Ramos (cell line): Measurements from ENCODE around the gene BLVRB.
"Not testable (repeated sequence)": the region's sequence is repeated elsewhere in the genome, so short reads cannot be mapped to it uniquely, and the experiment has no call there.

ENCODE experiments used
- in situ Hi-C: fragments of 300-500 bp; cut with MboI; formaldehyde crosslinking; loops from one replicate; pipeline ENCODE4 v1.14.3; 2022; ENCODE audit warnings: low sequenced_read_pairs; ENCODE audit not compliant: unreplicated experiment

BLVRB gene

DNA sequence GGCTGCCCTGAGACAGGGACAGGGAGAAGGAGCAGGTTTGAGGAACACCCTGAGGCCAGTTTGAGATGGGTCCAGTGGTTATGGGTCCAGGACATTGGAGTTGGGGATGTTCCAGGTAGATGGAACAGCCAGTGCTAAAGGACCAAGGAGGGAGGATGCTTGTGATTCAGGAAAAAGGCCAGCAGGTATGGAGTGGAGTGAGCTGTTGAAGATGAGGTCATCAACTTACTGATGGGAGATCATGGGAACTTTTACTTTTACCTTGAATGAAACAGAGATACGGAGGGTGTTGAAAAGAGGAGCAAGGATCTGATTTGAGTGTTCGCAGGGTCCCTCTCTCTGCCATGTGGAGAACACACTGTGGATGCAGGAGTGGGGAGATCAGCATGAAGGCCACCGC, 26.7 kb upstream of the BLVRB start:
- in situ Hi-C loops = no loop called here

DNA sequence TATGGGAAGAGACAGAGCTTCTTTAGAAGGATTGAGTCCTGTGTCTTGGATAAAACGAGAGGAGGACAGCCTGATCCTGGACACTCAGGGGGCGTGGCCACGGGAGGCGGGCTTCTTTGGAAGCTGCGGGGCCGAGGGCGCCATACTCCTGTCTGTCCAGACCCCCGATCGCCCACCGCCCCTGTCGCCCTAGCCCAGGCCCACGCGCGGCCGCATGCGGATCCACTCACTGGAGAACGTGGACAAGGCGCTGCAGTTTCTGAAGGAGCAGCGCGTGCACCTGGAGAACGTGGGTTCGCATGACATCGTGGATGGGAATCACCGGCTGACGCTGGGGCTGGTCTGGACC, 24.3 kb upstream of the BLVRB start:
- in situ Hi-C loops = no loop called here

DNA sequence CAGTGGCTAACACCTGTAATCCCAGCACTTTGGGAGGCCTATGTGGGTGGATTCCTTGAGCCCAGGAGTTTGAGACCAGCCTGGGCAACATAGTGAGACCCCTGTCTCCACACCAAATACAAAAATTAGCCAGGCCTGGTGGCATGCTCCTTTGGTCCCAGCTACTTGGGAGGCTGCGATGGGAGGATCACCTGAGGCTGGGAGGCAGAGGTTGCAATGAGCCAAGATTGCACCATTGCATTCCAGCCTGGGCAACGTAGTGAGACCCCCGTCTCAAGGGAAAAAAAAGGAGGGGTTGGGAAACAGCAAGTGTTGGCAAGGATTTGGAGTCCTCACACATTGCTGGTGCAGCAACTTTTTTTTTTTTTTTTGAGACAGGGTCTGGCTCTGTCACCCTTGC, 20.5 kb upstream of the BLVRB start:
- in situ Hi-C loops = no loop called here

DNA sequence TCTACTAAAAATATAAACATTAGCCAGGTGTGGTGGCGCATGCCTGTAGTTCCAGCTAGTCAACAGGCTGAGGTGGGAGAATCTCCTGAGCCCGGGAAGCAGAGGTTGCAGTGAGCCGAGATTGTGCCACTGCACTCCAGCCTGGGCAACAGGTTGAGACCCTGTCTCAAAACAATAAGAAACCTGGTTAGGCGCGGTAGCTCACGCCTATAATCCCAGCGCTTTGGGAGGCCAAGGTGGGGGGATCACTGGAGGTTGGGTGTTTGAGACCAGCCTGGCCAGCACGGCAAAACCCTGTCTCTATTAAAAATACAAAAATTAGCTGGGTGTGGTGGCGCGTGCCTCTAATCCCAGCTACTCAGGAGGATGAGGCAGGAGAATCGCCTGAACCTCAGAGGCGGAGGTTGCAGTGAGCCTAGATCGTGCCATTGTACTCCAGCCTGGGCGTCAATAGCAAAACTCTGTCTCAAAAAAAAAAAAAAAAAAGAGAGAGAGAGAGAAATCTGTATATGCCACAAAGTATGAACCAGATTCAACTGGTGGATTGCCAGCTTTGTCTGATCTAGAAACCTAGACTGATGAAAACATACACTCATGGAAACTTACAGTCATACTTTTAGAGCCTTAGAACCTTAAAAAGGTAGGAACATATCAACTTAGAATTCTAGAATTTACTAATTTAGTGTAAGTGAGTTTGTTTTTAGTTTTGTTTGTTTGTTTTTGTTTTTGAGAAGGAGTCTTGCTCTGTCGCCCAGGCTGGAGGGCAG, 10.5 kb upstream of the BLVRB start:
- in situ Hi-C loops = not testable (repeated sequence)

DNA sequence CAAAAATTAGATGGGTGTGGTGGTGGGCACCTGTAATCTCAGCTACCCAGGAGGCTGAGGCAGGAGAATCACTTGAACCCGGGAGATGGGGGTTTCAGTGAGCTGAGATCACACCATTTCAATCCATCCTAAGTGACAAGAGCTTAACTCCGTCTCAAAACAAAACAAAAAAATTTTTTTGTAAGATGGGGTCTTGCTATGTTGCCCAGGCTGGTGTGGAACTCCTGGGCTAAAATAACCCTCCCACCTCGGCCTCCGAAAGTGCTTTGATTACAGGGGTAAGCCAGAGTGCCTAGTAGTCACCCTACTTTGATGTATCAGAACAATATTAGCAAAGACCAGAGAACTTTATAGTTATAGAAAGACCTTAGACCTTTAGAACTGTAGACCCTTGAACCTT, 9.2 kb upstream of the BLVRB start:
- in situ Hi-C loops = no loop called here

DNA sequence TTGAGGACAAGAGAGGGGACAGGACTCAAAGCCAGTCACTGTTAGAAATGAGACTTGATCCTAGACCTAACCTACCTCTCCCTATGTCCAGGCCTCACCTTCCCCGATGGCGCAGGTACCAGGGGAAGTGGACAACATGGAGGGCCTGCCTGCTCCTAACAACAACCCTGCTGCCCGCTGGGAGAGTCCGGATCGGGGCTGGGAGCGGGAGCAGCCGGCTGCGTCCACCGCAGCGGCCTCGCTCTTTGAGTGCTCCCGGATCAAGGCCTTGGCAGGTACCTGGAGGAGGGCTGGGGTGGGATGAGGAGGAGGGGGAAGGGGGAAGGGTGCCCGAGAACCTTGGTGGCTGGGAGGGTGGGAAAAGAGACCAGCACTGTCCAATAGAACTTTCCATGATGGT, 7.0 kb upstream of the BLVRB start:
- in situ Hi-C loops = no loop called here

DNA sequence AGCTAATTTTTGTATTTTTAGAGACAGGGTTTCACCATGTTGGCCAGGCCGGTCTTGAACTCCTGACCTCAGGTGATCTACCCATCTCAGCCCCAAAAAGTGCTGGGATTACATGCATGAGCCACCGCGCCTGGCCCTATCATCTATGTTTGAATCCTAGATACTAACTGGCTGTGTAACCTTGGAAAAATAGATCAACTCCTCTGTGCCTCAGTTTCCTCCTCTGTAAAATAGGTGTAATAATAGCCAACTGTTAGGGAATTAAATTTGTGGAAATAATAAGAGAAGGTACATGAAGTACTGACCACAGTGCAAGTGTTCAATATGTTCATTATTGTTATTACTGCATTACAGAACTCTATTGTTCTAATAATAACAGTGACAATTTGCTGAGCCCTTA, 5.6 kb upstream of the BLVRB start:
- in situ Hi-C loops = no loop called here

DNA sequence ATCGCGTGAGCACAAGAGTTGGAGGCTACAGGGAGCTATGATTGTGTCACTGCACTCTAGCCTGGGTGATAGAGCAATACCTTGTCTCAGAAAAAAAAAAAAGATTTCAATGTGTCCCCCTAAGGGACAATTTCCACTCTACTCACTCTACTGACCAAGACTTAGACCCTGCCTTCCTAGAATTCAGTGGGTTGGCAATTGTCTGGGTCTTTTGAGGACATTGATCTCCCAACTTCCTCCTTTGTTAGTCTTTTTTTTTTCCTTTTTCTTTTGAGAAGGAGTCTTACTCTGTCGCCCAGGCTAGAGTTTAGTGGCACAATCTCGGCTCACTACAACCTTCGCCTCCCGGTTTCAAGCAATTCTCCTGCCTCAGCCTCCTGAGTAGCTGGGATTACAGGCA, 3.5 kb upstream of the BLVRB start:
- in situ Hi-C loops = no loop called here

DNA sequence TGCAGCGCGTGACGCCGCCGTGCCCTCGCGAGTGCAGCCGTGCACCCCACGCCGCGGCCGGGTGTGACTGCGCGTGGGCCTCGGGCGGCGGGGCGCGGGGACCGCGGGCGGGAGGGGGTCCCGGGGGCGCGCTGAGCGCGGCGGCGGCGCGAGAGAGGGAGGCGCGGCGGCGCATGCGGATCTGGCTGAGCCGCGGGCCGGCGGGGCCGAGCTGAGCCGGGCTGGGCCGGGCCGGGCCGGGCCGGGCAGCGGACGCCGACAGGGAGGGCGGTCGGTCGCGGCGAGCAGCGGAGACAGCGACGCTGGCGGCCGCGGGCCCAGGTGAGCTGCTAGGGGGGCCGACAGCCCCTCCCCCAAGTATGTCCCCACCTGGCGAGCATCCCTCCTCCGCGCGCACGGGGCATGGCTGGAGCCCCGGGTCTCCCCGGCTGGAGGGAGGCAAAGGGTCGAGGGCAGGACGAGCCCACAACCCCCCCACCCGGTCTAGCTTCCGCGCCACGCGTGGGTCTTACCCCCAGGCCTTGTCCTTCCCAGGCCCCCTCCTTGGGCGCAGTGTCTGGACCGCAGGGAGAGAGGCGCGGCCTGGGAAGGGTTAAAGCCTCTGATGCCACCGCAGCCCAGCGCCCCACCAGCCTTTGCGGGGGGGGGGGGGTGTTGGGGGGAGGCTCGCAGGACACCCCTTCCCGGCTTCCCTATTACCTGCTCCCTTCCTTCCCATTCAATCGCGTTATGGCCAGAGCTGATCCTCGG, 1.6 kb upstream of the BLVRB start, which contains the start of gene SPTBN4:
Gene SPTBN4, plus strand, starts transcription at position 17 of the 750 bp plus-strand sequence. CDS start 5,621 bp downstream, outside the sequence.
- in situ Hi-C loops = no loop called here

DNA sequence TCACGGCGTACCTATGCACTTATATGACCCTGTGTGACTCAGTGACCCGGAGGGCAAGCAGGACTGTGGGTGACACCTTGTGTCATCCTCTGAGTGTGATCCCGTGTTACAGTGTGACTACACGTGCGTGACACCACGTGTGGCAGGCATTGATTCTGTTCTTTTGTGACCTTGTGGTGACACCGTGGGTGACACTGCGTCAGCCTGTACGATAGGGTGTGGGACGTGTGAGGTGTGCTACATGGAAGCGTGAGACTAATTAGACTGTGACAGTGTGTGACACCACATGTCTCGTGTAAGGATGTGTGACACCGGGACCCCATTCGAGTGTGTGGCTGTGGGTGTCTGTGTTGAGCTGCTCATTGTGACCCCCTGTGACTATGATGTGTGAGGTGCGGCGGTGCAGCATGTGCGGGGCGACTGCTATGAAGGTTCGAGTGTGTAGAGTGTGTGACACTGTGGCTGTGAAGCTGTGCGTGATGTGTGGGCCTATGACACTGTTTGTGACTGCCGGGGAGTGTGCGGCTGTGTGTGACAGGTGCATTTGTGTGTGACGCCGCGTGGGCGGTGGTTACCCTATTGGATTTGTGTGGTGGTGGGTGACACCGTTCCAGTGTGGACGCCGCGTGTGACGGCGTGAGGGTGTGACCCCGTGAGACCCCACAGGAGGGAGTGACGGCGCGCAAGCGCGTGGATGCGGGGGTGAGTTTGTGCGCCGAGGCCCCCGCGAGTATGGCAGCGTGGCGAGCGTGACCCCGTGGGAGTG, 857 bp upstream of the BLVRB start:
- in situ Hi-C loops = no loop called here

DNA sequence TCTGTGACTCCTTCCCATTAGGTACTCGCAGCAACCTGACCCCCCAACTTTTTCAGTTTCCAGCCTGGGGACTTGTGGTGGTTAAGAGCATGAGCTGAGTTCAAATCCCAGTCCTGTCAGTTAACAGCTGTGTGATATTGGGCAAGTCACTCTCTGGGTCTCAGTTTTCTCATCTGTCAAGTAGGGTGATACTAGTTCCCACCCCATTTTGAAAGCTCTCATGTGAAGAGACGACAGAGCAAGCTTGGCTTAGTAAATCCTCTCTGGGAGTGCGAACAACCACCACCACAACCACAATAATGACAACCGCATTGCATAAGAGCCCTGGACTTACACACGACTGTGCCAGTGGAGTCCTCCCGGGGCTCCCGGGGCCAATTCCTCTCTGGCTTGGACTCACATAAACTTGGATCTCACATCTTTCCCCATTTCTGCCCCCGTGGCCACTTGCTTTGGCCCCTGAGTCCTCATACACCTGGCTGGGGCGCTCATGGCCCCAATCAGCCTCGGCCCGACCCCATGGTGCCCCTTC, 454 bp downstream of the BLVRB start:
- in situ Hi-C loops = no loop called here

DNA sequence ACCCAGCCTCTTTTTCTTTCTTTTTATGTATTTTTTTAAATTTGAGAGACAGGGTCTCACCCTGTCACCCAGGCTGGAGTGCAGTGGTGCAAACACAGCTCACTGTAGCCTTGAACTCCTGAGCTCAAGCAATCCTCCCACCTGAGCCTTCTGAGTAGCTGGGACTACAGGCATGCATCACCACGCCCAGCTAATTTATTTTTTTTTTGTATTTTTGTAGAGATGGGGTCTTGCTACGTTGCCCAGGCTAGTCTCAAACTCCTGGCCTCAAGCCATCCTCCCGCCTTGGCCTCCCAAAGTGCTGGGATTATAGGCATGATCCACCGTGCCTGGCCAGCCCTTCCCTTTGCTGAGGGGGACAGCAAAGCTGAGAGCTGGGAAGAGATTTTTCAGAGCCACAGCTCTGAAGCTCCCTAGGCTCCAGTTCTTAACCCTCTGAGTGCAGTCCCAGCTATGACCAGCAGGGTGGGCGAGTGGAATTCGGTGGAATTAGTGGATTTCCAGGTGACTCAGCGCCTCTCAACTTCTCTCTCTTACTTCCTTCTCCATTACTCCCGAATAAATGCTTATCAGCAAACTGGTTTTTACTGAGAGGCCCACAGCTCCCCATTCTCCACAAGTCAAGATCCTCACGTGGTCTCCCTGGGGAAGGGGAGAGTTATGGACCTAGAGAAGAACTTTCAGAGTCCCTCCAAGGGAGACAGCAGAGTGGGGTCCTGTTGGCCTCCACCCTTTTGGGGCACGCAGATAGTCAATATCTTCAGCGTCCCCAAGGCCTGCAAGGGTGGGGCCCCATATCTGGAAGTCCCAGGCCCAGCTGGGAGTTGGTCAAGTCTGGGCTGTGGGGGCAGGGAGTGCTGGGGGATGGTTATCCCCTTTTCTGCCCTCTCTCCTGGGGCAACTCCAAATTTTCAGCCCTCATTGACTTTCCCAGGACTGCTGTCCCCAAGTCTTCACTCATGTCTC, 1.2 kb downstream of the BLVRB start:
- in situ Hi-C loops = no loop called here

DNA sequence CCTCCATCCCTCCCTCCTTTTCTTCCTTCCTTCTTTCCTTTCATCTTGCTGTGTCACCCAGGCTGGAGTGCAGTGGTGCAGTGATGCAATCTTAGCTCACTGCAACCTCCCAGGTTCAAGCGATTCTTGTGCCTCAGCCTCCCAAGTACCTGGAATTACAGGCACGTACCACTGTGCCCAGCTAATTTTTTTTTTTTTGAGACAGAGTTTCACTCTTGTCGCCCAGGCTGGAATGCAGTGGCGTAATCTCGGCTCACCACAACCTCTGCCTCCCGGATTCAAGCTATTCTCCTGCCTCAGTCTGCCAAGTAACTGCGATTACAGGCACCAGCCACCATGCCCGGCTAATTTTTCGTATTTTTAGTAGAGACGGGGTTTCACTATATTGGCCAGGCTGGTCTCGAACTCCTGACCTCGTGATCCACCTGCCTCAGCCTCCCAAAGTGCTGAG, 1.9 kb downstream of the BLVRB start:
- in situ Hi-C loops = not testable (repeated sequence)

DNA sequence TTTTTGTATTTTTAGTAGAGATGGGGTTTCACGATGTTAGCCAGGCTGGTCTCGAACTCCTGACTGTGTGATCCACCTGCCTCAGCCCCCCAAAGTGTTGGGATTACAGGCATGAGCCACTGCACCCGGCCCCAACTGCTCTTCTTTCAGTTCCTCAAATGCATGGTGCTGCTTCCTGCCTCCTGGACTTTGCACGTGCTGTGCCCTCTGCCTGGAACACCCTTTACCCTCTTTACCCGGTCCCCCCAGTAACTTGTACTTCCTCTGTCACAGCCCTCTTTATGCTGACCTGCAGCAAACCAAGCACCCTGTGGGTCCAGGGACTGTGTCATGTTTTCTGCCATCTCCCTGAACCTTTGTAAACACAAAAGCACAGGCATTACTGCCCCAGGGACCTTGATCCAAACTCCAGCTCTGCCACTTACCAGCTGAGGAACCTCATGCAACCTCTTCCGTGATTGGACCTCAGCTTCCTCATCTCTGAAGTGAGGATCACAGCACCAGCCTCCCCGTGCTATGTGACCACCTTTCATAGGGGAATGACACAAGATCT, 3.8 kb downstream of the BLVRB start:
- in situ Hi-C loops = no loop called here

DNA sequence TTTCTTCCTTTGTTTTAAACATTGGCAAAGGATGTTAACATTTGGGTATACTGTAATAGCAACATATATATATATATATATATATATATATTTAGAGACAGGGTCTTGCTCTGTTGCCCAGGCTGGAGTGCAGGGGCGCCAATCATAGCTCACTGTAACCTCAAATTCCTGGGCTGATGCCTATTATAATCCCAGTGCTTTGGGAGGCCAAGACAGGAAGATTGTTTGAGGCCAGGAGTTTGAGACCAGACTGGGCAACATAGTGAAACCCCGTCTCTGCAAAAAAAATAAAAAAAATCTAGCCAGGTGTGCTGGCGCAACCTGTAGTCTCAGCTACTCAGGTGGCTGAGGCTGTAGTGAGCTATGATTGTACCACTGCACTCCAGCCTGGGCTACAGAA, 5.4 kb downstream of the BLVRB start:
- in situ Hi-C loops = no loop called here

DNA sequence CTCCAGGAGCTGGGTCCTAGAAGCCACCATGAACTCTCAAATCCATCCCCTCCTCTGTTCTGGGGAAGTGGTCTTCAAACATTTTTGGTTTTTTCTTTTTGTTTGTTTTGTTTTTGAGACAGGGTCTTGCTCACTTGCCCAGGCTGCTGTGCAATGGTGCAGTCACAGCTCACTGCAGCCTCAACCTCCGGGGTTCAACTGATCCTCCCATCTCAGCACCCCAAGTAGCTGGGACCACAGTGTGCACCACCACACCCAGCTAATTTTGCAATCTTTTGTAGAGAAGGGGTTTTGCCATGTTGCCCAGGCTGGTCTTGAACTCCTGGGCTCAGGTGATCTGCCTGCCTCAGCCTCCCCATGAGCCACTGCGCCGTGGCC, 7.0 kb downstream of the BLVRB start:
- in situ Hi-C loops = no loop called here

DNA sequence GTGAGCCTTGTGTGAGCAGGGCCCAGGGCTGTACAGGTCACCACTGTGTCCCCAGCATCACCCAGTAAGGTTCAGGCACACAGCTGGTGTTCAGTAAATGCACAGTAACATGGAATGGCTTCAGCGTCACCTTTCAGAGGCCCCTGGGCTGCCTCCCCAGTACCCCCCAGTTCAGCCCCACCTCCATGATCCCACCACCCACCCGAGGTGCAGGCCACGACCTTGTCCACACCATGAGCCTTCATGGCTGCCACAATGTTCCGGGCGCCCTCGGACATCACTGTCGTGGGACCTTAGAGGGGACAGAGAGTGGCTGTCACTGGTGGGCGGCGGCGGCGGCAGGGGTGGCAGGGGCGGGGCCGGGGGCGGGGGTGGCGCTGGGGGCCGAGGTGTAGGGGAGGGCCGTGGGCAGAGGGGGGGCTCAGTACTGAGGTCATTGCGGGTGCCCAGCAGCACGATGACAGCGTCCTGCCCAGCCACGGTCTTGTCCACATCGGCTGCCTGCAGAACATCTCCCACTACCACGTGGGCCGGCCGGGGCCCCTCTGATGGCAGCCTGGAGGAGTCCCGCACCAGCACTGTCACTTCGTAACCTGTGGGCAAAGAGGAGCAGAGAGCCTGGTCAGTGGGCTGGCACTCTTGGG, 7.5 kb downstream of the BLVRB start:
- in situ Hi-C loops = no loop called here

DNA sequence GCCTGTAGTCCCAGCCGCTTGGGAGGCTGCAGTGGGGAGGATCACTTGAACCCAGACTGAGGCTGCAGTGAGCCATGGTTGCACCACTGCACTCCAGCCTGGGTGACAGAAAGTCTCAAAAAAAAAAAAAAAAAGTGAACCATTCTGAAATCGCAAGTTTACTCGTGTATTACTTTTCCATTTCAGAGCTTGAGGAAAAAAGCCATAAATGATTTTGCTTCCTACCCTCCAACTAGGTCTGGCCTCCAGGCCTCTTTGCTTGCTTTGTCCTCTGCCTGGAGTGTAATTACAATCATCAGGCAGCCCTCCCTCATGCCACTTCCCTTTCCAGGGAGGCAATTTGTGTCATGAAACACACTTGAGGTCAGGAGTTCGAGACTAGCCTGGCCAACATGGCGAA, 8.5 kb downstream of the BLVRB start:
- in situ Hi-C loops = no loop called here

DNA sequence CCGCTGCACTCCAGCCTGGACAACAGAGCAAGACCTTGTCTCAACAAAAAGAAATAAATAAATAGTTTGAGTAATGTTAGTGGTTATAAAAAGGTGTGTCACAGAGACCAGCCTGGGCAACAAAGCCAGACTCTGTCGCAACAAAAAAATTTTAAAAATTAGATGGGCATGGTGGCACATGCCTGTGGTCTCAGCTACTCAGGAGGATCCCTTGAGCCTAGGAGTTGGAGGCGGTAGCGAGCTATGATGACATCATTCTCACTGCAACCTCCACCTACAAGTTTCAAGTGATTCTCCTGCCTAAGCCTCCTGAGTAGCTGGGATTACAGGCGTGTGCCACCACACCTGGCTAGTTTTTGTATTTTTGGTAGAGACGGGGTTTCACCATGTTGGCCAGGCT, 11.6 kb downstream of the BLVRB start:
- in situ Hi-C loops = not testable (repeated sequence)
